HG03045 (cell line): Measurements from ENCODE around the gene PHLDB1.
"Not testable (repeated sequence)": the region's sequence is repeated elsewhere in the genome, so short reads cannot be mapped to it uniquely, and the experiment has no call there.

Experiments
- ATAC-seq: cut with Tn5 transposase; IDR thresholded peaks from one replicate; pipeline ENCODE4 v1.9.1; 2021; ENCODE audit warnings: mild to moderate bottlenecking, moderate library complexity; ENCODE audit not compliant: unreplicated experiment

The PHLDB1 gene

GRCh38 chr11:118658429-118659313 lies 51.3 kb downstream of the PHLDB1 start:
- ATAC-seq: no peak

- ATAC-seq: peak; percentile 65
These were observed 52.0 kb downstream of the PHLDB1 start for GRCh38 chr11:118659314-118659952.

DNA sequence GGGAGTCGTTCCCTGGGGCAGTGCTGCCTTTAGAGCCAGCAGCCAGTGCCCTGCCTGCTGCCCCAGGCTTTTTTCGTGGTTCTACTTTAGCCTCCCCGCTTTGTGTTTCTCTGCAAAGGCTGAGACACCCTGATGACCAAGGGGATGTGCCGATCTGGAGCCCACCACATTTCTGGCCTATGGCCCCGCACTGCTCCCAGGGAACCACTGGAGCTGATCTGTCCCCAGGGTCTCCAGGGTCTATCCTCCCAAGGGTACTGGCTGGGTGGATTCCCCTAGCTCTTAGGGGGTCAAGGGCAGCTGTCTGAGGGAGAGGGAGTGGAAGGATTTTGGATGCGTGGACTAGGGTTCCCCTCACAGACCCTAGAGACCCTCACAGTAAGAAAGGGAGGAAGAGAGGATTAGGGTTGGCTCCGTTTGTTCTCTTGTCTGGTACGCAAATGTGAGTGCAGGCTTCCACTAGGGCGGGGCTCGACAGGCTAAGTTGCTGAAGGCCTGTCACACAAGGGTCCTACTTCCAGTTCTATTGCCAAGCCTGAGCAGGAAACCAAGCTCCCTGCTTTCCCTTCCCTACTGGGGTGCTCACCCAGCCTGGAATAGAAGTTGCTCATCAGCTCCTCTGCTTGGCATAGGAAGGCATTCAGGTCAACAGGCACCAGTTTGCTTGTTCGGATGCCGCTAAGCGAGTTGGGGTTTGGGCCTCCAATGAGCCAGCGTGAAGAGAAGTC lies 52.7 kb downstream of the PHLDB1 start:
- no peak for ATAC-seq

DNA sequence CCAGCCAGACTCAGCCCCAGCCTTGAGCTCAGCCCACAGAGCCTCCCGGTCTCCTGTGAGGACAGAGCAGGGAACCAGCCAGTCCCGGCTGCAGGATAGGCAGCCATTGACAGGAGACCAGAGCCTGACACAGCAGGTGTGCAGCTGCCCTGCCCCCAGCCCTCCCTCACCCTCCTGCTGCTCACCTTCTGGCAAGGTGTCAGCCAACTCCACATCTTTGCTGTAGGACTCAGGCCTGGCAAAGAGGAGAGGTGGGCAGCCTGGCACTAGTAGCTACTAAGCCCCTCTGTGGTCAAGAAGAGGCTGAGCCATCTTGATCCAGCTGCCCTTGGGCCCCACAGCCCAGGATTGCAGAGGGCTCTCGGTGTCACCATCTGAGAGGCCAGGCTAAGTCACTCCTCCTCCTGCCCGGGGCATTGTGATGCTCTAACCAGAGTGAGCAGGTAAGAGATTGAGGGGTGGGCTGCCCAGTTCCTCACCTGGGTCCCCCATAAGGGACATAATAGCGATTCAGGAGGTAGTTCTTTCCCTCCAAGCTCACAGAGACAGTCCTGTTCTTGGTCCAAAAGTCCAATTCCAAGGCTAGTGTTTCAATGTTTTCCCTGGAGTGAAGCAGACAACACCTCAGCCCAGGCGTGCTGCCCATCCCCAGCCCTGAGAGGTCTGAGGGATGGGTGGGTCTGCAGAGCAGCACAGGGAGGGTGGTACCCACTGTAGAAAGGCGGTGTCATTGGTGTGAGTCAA lies 53.4 kb downstream of the PHLDB1 start:
- no peak for ATAC-seq

- no peak for ATAC-seq
These were observed 54.2 kb downstream of the PHLDB1 start for GRCh38 chr11:118661425-118662301.

DNA sequence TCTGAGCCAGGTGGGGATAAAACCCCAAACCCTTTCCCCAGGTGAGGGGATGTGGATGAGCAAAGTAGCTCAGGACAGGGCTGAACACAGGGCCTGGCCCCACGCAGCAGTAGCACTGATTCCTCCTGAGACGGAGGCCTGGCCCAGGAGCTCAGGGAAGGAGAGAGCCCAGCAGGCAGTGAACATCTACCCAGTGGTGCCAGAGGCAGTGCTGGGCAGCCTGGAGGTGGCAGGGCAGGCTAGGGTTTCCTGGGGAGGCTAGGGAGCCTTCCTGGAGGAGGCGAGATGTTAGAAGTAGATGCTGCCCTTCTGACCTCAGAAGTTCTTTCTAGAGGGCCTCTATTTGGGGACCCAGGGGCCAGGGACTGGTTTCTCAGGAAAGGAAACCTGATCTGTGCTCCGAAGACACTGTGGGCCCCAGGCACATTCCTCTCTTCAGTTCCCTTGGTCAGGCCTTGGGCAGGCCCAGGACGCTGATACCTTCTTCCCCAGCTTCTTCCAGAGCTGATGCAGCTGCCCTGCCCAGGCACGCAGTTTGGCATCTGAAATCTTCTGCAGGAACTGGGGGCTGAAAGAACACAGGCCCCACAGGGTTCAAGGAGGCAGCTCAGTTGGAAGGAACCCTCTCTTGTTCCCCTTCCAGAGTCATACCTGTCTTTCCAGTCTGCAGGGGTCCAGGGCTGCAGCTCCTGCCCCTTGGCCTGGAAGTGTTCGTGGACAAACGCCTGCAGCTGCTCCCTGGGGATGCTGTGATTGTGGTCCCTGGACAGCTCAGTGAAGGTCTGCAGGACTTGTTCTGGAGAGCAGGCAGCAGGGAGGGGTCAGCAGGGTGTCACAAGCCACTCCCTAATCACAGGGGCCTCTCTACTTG lies 55.2 kb downstream of the PHLDB1 start:
- ATAC-seq: no peak

- no peak for ATAC-seq
These were observed 56.0 kb downstream of the PHLDB1 start for GRCh38 chr11:118663381-118663780.

DNA sequence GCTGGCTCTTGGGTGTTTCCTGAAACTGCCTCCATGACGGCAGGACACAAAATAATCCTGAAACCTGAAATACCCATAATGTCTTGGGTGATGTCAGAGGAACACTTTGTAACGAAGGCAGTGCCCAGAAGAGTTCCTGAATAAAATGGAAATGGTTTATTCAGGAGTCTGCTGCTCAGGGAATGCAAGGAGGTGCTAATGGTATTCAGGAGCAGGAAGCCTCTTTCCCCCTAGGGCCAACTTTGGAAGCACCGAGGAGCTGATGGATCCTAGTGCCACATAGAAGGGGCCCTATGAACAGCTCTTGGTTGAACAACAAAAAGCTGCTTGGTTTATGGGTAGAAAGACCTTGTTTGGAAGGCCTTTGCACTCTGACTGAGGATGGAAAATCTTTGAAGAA lies 56.5 kb downstream of the PHLDB1 start:
- no peak for ATAC-seq

- no peak for ATAC-seq
These were observed 59.0 kb downstream of the PHLDB1 start for GRCh38 chr11:118666371-118666770.

DNA sequence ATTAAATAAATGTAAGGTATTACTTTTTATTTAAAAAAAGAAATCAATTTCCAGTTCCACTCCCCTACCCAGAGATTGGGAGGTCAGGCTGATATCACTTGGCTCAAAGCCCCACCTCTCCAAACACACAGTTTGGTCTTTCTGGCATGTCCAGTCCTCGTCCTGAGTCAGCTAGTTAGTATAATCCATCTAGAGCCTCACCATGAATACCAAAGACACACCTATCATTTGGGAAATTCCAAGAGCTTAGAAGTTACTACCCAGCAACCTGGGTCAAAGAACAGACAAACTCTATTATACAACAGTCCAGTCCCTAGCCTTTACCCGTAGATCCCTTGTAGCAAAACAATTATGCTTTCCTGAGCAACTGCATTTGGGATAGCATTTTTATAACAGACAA lies 62.6 kb downstream of the PHLDB1 start:
- ATAC-seq: no peak

GRCh38 chr11:118671254-118671653 lies 63.8 kb downstream of the PHLDB1 start:
- no peak for ATAC-seq

DNA sequence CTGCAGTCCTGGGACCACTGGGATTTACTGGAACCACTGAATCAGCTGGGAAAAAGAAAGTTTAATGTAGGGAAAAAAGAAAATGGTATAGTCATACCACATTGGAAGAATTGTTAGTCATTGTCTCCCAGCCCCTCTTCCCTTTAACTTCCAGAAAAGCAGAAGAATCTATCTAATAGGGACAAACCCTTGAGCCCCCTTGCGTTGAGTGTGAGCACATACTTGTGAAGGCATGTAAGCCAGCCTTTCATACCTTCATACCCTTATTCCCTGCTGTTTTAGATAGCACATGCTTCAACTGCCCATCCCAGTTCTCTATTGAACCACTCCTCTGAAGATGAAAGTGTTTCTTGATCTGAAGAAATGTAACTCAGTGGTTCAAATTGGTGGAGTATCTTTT lies 65.4 kb downstream of the PHLDB1 start:
- no peak for ATAC-seq

DNA sequence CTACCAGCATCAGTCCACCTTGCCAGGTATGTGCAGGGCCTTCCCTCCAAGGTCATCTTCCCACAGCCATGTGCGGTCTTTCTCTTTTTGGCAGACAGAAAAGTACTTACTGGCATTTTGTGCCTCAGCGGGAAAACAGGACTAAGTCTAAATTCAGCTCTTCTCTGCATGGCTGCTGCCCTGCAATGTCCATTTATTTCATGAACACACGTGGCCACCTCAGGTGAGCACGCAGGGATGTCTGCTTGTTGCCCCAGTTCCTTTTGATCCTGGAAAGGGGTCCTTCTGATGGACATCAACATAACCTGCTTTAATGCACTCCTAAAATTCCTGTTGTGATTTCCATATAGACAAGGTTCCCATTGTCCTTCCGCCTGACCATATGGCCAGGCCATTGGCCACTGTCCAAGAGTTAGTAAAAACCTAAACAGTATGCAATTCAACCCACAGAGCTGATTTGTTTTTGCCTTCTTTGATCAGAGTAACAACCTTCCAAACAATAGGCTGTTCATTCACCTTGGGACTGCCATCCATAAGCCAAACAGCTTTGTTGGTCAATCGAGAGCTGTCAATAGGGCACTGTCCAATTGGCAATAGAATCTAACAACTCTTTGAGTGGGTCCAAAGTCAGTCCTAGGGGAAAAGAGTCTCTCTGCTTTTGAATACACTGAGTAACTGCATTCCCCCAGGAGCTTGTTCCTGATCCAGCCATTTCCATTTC lies 66.1 kb downstream of the PHLDB1 start:
- ATAC-seq: no peak

DNA sequence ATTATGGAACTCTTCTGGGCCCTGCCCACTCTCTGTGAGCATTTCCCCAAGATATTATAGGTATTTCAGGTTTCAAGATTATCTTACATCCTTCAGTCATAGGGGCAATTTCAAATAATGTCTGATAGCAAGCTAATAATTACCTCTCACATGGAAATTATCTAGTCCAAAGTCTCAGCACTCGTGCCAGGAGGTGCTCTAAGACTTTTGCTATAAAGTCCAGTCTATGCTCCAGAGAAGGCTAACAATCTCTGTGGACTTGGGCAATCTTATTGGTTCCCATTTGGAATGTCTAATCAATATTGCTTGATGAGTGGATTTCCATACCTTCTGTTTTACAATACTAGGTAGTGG lies 66.6 kb downstream of the PHLDB1 start:
- ATAC-seq: no peak

- ATAC-seq: no peak
These were observed 70.6 kb downstream of the PHLDB1 start for GRCh38 chr11:118677977-118678376.

- not testable (repeated sequence) for ATAC-seq
These were observed 71.5 kb downstream of the PHLDB1 start for GRCh38 chr11:118678908-118679307.

GRCh38 chr11:118679483-118679882 lies 72.1 kb downstream of the PHLDB1 start, which contains the start of gene TREH:
Gene TREH (minus strand): TSS chr11:118679650. CDS start chr11:118679627, 23 bp downstream.
- ATAC-seq: no peak

GRCh38 chr11:118682372-118682771 lies 75.0 kb downstream of the PHLDB1 start:
- no peak for ATAC-seq
